Ascending aorta (tissue), 2 donors: Measurements from ENCODE around the gene COPS4. TPM values are rescaled to one million over a fixed set of nuclear protein-coding genes. Genes with fewer than 3 reads are reported as not detected.
A peak's percentile ranks its signal among the peaks of the same experiment; 100 is the strongest.
"Not testable (repeated sequence)": the region's sequence is repeated elsewhere in the genome, so short reads cannot be mapped to it uniquely, and the experiment has no call there.

ENCODE experiments used
- DNase-seq, 2 donors: peaks; one replicate each; pipeline ENCODE4 v3.0.0-alpha.2; 2019; ENCODE audit warnings: low spot score in 2 of 2
- H3K27ac ChIP-seq, 2 donors: fragments of 200-600 bp; sonication (generic); one replicate each; pipeline ENCODE4 v1.5.1; 2016 to 2017; ENCODE audit warnings: mild to moderate bottlenecking in 1 of 2
- H3K27me3 ChIP-seq: fragments of 200-600 bp; sonication (generic); one replicate; pipeline ENCODE4 v1.5.1; 2017
- H3K36me3 ChIP-seq, 2 donors: fragments of 200-600 bp; sonication (generic); one replicate each; pipeline ENCODE4 v1.5.1; 2016
- H3K4me1 ChIP-seq, 2 donors: fragments of 200-600 bp; sonication (generic); one replicate each; pipeline ENCODE4 v1.5.1; 2016 to 2017; ENCODE audit warnings: mild to moderate bottlenecking in 1 of 2
- H3K4me3 ChIP-seq, 2 donors: fragments of 200-600 bp; sonication (generic); one replicate each; pipeline ENCODE4 v1.5.1; 2016 to 2017; ENCODE audit warnings: mild to moderate bottlenecking in 1 of 2
- H3K9me3 ChIP-seq, 2 donors: fragments of 200-600 bp; sonication (generic); one replicate each; pipeline ENCODE4 v1.5.1; 2016
- intact Hi-C: fragments of 100-400 bp; cut with DNase I; formaldehyde crosslinking; loops from one replicate; pipeline ENCODE4 v1.15.1; 2023
- total RNA-seq: library from RNA; depleted of rRNA; stranded (reverse); fragments of >200 nt; gene quantifications from one replicate; pipeline ENCODE4 v1.1.0, GENCODE V29; 2016
- TF ChIP-seq, protein P1 (sequence below), 3 experiments: fragments of 200-600 bp in 2 of 3; fragments of 450-650 bp in 1 of 3; sonication (generic) in 2 of 3; IDR thresholded peaks; one replicate each; pipeline ENCODE4 v1.5.1; 2016 to 2019; ENCODE audit warnings: antibody characterized with exemption in 3 of 3, mild to moderate bottlenecking in 1 of 3, moderate library complexity in 1 of 3

COPS4 gene
- total RNA-seq, 1 donor from 2014 or later: 83.5 TPM

DNA sequence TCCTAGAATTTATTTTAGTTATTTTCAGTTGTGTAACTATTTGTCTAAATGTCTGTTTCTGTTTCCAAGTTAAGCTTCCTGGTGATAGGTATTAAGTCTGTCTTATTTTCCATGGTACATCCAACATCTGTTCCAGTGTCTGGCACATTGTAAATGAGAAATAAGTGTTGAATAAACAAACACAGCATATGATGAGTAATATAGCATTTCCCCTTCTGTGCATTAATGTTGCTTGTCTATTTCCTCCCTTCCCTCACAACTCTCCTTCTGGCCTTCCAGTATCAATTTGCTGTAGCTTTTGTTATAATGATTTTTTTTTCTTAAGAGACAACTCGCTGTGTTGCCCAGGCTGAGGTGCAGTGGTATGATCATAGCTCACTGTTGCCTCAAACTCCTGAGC is 36.1 kb downstream of the COPS4 start:
- no peak for DNase-seq
- H3K4me3 ChIP-seq: no peak overlapping the region
- no peaks in the 10 kb centered on the region for H3K27me3 ChIP-seq
- no peak overlapping the region for H3K27ac ChIP-seq
- TF ChIP-seq, protein P1, sequence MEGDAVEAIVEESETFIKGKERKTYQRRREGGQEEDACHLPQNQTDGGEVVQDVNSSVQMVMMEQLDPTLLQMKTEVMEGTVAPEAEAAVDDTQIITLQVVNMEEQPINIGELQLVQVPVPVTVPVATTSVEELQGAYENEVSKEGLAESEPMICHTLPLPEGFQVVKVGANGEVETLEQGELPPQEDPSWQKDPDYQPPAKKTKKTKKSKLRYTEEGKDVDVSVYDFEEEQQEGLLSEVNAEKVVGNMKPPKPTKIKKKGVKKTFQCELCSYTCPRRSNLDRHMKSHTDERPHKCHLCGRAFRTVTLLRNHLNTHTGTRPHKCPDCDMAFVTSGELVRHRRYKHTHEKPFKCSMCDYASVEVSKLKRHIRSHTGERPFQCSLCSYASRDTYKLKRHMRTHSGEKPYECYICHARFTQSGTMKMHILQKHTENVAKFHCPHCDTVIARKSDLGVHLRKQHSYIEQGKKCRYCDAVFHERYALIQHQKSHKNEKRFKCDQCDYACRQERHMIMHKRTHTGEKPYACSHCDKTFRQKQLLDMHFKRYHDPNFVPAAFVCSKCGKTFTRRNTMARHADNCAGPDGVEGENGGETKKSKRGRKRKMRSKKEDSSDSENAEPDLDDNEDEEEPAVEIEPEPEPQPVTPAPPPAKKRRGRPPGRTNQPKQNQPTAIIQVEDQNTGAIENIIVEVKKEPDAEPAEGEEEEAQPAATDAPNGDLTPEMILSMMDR (IDR thresholded peaks at IDR 0.05): no peak
- peaks cover 29 to 68% of the 10 kb centered on the region in 2 donors for H3K36me3 ChIP-seq
- intact Hi-C loops: loop anchor here (5.0 kb wide), 1 partner anchor 191 kb away; no protein-coding TSS in a partner anchor
- no peaks in the 10 kb centered on the region for H3K9me3 ChIP-seq
- no peaks in the 10 kb centered on the region for H3K4me1 ChIP-seq

DNA sequence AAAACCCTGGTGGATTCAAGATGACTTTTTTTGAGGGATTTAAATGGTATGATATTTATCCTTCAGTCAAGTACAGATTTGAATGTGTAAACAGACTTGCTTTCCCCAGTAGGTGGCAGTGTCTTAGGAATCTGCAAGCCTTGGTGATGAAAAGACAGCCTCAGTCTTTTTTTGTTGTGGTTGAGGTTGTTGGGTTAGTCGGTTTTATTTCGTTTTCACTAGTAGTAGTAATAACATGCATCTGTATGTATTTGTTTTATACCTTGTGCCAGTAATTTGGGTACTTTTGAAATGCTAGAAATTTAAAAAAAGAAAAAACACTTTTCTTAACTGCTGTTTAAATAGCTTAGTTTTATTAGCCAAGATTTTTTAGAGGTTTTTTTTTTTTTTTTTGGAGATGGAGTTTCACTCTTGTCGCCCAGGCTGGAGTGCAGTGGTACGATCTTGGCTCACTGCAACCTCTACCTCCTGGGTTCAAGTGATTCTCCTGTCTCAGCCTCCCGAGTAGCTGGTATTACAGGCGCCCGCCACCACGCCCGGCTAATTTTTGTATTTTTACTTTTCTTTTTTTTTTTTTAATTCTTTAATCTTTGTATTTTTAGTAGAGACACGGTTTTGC is 39.2 kb downstream of the COPS4 start:
- no peak for DNase-seq
- intact Hi-C loops: loop anchor here (2.0 to 5.0 kb wide), 2 partner anchors 188 to 209 kb away; no protein-coding TSS in a partner anchor
- Histone ChIP-seq H3K36me3 (peaks cover 23 to 47% of the 10 kb centered on the region in 2 donors), H3K27me3 (no peaks in the 10 kb centered on the region), H3K9me3 (no peaks in the 10 kb centered on the region), H3K4me1 (no peaks in the 10 kb centered on the region), H3K27ac (no peak overlapping the region), H3K4me3 (no peak overlapping the region)
- TF ChIP-seq, protein P1 (IDR thresholded peaks at IDR 0.05): peak; percentile 50 to 68 (median 61)

DNA sequence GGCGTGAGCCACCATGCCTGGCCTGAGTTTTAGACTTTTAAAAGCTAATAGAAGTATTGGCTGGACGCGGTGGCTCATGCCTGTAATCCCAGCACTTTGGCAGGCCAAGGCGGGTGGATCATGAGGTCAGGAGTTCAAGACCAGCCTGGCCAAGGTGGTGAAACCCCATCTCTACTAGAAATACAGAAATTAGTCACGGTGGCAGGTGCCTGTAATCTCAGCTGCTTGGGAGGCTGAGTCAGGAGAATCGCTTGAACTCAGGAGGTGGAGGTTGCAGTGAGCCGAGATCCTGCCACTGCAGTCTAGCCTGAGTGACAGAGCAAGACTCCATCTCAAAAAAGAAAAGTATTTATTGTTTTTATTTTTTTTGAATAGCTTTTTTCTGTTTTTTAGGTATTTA is 39.8 kb downstream of the COPS4 start:
- not testable (repeated sequence) for H3K4me1 ChIP-seq, H3K27ac ChIP-seq, H3K4me3 ChIP-seq, H3K27me3 ChIP-seq, H3K9me3 ChIP-seq, DNase-seq
- H3K36me3 ChIP-seq: peaks cover 23 to 44% of the 10 kb centered on the region in 2 donors
- intact Hi-C loops: loop anchor here (2.0 to 5.0 kb wide), 2 partner anchors 188 to 208 kb away; no protein-coding TSS in a partner anchor

DNA sequence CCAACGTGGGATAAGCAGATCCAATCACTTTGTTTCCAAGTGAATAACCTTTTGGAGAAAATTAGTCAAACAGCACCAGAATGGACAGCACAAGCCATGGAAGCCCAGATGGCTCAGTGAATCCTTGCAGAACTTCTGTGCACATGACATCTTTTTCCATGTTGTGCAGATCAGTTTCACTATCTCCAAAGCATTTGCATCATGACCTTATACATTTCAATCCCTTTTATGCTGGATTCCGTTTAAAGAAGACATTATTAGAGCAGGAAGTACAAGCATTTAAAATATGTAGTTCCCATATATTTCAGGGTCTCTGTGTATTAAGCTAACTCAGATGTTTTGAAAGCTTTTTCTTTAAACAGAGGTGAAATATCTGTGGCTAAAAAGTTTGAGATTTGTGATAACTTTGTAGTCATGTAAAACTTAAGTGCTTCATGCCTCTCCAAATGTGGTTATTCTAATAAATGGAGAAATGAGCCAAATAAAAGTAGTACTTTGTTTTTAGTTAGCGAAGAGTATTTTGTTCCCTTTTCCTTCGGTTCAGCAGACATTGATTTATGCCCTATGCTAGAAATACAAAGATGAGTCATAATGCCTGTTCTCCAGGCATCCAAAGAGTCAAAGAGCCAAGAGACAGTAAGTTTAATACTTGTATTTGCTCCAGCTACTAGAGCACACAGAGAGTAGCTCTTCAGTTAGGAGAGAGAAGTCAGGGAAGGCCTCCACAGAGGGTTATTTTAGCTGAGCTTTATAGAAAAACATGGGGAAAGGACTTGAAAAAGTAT is 40.5 kb downstream of the COPS4 start:
- Histone ChIP-seq H3K27me3 (no peaks in the 10 kb centered on the region), H3K9me3 (no peaks in the 10 kb centered on the region), H3K4me3 (no peak overlapping the region), H3K36me3 (peaks cover 23 to 40% of the 10 kb centered on the region in 2 donors), H3K27ac (no peak overlapping the region), H3K4me1 (no peaks in the 10 kb centered on the region)
- DNase-seq: no peak
- TF ChIP-seq, protein P1 (IDR thresholded peaks at IDR 0.05): no peak
- intact Hi-C loops: loop anchor here (2.0 kb wide), 1 partner anchor 207 kb away; no protein-coding TSS in a partner anchor

DNA sequence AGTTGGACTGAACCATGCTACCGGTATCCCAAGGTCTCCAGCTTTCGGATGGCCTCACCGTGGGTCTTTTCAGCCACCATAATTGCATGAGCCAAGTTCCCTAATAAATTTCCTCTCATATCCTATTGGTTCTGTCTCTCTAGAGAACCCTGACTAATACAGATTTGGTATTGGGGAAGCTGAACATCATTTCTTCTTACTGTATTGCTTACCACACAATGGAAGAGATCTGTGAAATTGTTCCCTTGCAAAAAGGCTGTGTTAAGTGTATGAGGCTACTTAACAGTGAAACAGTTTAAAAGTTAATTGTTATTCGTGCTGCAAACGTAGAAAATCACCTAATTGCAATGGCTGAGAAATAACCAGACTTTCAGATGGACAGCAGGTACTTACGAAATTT is 45.6 kb downstream of the COPS4 start:
- H3K27me3 ChIP-seq: no peaks in the 10 kb centered on the region
- DNase-seq: no peak
- intact Hi-C loops: no loop called here
- no peaks in the 10 kb centered on the region for H3K4me1 ChIP-seq
- peaks cover 10 to 15% of the 10 kb centered on the region in 2 donors for H3K36me3 ChIP-seq
- no peak overlapping the region for H3K4me3 ChIP-seq
- TF ChIP-seq, protein P1 (IDR thresholded peaks at IDR 0.05): no peak
- H3K9me3 ChIP-seq: no peaks in the 10 kb centered on the region
- no peak overlapping the region for H3K27ac ChIP-seq

DNA sequence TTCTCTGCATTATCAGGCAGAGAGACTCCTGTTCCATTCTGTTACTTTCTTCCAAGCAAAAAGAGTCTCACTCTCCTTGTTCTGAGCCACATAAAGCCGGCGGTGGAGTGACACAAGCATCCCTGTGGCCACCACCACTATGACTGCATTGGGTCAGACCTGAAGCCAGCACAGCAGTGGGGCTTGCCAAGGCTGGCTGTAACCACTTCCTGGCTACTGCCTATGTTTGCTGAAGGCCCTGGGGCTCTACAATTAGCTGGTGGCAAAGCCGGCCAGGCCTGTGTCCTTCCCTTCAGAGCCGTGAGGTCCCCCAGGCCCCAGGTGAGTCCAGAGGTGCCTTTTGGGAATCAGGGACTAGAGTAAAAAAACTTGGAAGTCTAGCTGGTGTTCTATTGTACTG is 47.8 kb downstream of the COPS4 start:
- TF ChIP-seq, protein P1 (IDR thresholded peaks at IDR 0.05): no peak
- no peak for DNase-seq
- intact Hi-C loops: no loop called here

More for the DNA sequence above, 47.8 kb downstream of the COPS4 start:
- no peak overlapping the region for H3K4me3 ChIP-seq
- no peaks in the 10 kb centered on the region for H3K36me3 ChIP-seq
- no peaks in the 10 kb centered on the region for H3K4me1 ChIP-seq
- no peaks in the 10 kb centered on the region for H3K27me3 ChIP-seq
- no peak overlapping the region for H3K27ac ChIP-seq
- no peaks in the 10 kb centered on the region for H3K9me3 ChIP-seq
